Thyroid gland (tissue), 4 donors: ENCODE data around the gene AAMDC.

Source experiments
- CTCF ChIP-seq, 6 experiments: fragments of 200-600 bp in 3 of 6; fragments of 450-650 bp in 3 of 6; sonication (generic) in 3 of 6; IDR thresholded peaks; one replicate each; pipeline ENCODE4 v1.5.1; 2016 to 2019; ENCODE audit warnings: antibody characterized with exemption in 6 of 6, mild to moderate bottlenecking in 2 of 6, inconsistent platforms in 1 of 6, moderate library complexity in 1 of 6
- POLR2A ChIP-seq, 2 donors: fragments of 450-650 bp; IDR thresholded peaks; one replicate each; pipeline ENCODE4 v1.6.1; 2017; ENCODE audit warnings: antibody characterized with exemption in 2 of 2, mild to moderate bottlenecking in 2 of 2, moderate library complexity in 1 of 2

GRCh38 chr11:77791301-77791700, 29.6 kb upstream of the AAMDC start:
- TF ChIP-seq CTCF (IDR thresholded peaks at IDR 0.05) (no peak), POLR2A (IDR thresholded peaks at IDR 0.05) (no peak)
